Fibroblast of lung (primary cell): Measurements from ENCODE around the gene MOB1B. TPM values are rescaled to one million over a fixed set of nuclear protein-coding genes. Genes with fewer than 3 reads are reported as not detected.

ENCODE experiments used
- DNase-seq, 2 donors: peaks; one replicate each; pipeline versions ENCODE4 v3.0.0 to v3.0.0-alpha.2; 2010; ENCODE audit warnings: low read depth in 2 of 2
- H2AFZ ChIP-seq: 2 replicates; pipeline ENCODE4 v1.5.1; 2012; ENCODE audit warnings: low read length, control low read depth, inconsistent platforms
- H3K27ac ChIP-seq: 2 replicates; pipeline ENCODE4 v1.5.1; 2011; ENCODE audit warnings: low read length, control low read depth; ENCODE audit not compliant: insufficient read depth
- H3K27me3 ChIP-seq: 2 replicates; pipeline ENCODE4 v1.5.1; 2011; ENCODE audit warnings: mild to moderate bottlenecking, low read length; ENCODE audit not compliant: control insufficient read depth, insufficient read depth
- H3K36me3 ChIP-seq: 2 replicates; pipeline ENCODE4 v1.5.1; 2011; ENCODE audit warnings: low read length; ENCODE audit not compliant: control insufficient read depth, insufficient read depth
- H3K4me1 ChIP-seq: 2 replicates; pipeline ENCODE4 v1.5.1; 2011; ENCODE audit warnings: low read length; ENCODE audit not compliant: control insufficient read depth, insufficient read depth; ENCODE audit errors: extremely low read depth
- H3K4me2 ChIP-seq: 2 replicates; pipeline ENCODE4 v1.5.1; 2011; ENCODE audit warnings: low read length, control low read depth; ENCODE audit not compliant: insufficient read depth; ENCODE audit errors: extremely low read depth
- H3K4me3 ChIP-seq, 4 experiments: fragments of 200-600 bp in 1 of 4; sonication (generic) in 1 of 4; replicated peaks in 1 of 4; 2 replicates each; pipeline ENCODE4 v1.5.1; 2011 to 2016; ENCODE audit warnings: low read length in 4 of 4, low read depth in 3 of 4, mild to moderate bottlenecking in 3 of 4, control low read depth in 2 of 4, inconsistent platforms in 1 of 4, mixed read lengths in 1 of 4; ENCODE audit not compliant: insufficient read depth in 1 of 4; ENCODE audit errors: control extremely low read depth in 1 of 4
- H3K79me2 ChIP-seq: 2 replicates; pipeline ENCODE4 v1.5.1; 2012; ENCODE audit warnings: mild to moderate bottlenecking, low read length, inconsistent platforms; ENCODE audit not compliant: control insufficient read depth, insufficient read depth
- H3K9ac ChIP-seq: 2 replicates; pipeline ENCODE4 v1.5.1; 2011; ENCODE audit warnings: mild to moderate bottlenecking, low read length, control low read depth; ENCODE audit not compliant: insufficient read depth
- H3K9me3 ChIP-seq: 2 replicates; pipeline ENCODE4 v1.5.1; 2012; ENCODE audit warnings: low read depth, low read length; ENCODE audit not compliant: control insufficient read depth, insufficient read depth
- H4K20me1 ChIP-seq: 2 replicates; pipeline ENCODE4 v1.5.1; 2011; ENCODE audit warnings: low read length; ENCODE audit not compliant: control insufficient read depth, insufficient read depth; ENCODE audit errors: extremely low read depth
- EZH2 ChIP-seq: IDR thresholded peaks from 2 replicates; pipeline ENCODE4 v1.5.1; 2012; ENCODE audit warnings: low read length, control low read depth, mild to moderate bottlenecking; ENCODE audit errors: missing control alignments
- polyA plus RNA-seq, 2 donors: library from polyadenylated mRNA; depleted of rRNA in 1 of 2; stranded (reverse) in 1 of 2; unstranded in 1 of 2; fragments of >200 nt; gene quantifications; 2 replicates each; pipeline ENCODE4 v1.2.1, GENCODE V29; 2011 to 2012; ENCODE audit warnings: missing spikeins in 1 of 2
- total RNA-seq: library from RNA; depleted of rRNA; stranded (reverse); fragments of >200 nt; gene quantifications from 2 replicates; pipeline ENCODE4 v1.2.1, GENCODE V29; 2014
- TF ChIP-seq, protein P1 (sequence below), 2 donors: IDR thresholded peaks in 1 of 2; conservative IDR thresholded peaks in 1 of 2; 1 replicate in 1 of 2; 2 replicates in 1 of 2; pipeline ENCODE4 v1.5.1; 2011 to 2012; ENCODE audit warnings: low read length in 2 of 2, control low read depth in 1 of 2, inconsistent platforms in 1 of 2, low read depth in 1 of 2, mild to moderate bottlenecking in 1 of 2

The MOB1B gene
- total and polyA plus RNA-seq, 2 donors (not counting 1 experiment from before 2014, with no cell fraction given), result 17.5 to 20.7 TPM

DNA sequence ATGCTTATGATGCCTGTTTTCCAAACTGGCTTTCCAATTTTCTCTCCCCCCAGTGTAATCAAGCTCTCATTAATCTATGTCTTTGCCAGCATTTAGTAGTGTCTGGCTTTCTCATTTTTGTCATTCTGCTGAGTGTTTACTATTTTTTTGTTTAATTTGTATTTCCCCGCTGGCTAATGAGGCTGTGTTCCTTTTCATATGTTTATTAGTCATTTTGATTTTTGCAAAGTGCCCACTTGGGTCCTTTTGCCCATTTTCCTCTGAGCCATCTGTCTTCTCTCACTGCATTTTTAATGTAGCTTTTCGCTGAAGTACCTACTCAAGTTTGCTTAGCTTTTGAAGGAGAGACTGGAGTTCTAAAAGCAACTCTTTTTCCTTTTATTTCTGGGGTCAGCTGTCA, 106.0 kb downstream of the MOB1B start:
- Histone ChIP-seq H3K4me2 (no peak overlapping the region), H4K20me1 (no peaks in the 10 kb centered on the region), H2AFZ (no peak overlapping the region), H3K4me3 (no peak overlapping the region), H3K27me3 (no peaks in the 10 kb centered on the region), H3K9me3 (no peaks in the 10 kb centered on the region), H3K27ac (peak overlapping the region; percentile 4), H3K36me3 (no peaks in the 10 kb centered on the region), H3K9ac (no peak overlapping the region), H3K79me2 (peaks cover 16% of the 10 kb centered on the region), H3K4me1 (peaks cover 7% of the 10 kb centered on the region)
- DNase-seq, result no peak
- TF ChIP-seq, protein P1, sequence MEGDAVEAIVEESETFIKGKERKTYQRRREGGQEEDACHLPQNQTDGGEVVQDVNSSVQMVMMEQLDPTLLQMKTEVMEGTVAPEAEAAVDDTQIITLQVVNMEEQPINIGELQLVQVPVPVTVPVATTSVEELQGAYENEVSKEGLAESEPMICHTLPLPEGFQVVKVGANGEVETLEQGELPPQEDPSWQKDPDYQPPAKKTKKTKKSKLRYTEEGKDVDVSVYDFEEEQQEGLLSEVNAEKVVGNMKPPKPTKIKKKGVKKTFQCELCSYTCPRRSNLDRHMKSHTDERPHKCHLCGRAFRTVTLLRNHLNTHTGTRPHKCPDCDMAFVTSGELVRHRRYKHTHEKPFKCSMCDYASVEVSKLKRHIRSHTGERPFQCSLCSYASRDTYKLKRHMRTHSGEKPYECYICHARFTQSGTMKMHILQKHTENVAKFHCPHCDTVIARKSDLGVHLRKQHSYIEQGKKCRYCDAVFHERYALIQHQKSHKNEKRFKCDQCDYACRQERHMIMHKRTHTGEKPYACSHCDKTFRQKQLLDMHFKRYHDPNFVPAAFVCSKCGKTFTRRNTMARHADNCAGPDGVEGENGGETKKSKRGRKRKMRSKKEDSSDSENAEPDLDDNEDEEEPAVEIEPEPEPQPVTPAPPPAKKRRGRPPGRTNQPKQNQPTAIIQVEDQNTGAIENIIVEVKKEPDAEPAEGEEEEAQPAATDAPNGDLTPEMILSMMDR (conservative IDR thresholded peaks at IDR 0.05 in 1 of 2, IDR thresholded peaks at IDR 0.05 in 1 of 2; ENCODE audit: low read depth in 1 of 2, low read length in 2 of 2), result no peak
- no peak for TF ChIP-seq EZH2

DNA sequence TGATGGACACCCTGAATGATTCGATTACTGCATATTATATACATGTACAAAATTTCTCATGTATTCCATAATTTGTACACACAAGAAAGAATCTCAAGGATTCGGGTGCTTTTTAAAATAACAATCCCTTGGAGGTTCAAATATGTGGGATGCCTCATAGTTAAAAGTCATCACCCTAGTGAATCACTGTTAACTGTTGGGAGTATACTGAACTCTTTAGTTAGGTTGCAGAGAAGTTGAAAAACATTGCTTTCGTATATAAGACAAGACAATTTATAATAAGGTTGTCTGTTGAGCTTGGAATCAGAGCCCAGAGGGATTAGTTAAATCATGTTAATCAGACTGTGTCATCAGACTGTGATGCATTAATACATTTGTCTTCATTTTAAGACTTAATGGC, 106.9 kb downstream of the MOB1B start:
- no peak overlapping the region for H2AFZ ChIP-seq
- no peaks in the 10 kb centered on the region for H3K27me3 ChIP-seq
- DNase-seq, result peak in 1 of 2 donors; percentile 61
- no peaks in the 10 kb centered on the region for H3K36me3 ChIP-seq
- no peak overlapping the region for H3K9ac ChIP-seq
- H4K20me1 ChIP-seq, result no peaks in the 10 kb centered on the region
- peak overlapping the region; percentile 4 for H3K27ac ChIP-seq
- H3K4me1 ChIP-seq, result peaks cover 7% of the 10 kb centered on the region
- H3K79me2 ChIP-seq, result peaks cover 13% of the 10 kb centered on the region
- no peak overlapping the region for H3K4me2 ChIP-seq
- TF ChIP-seq EZH2, result no peak
- TF ChIP-seq, protein P1 (conservative IDR thresholded peaks at IDR 0.05 in 1 of 2, IDR thresholded peaks at IDR 0.05 in 1 of 2; ENCODE audit: low read depth in 1 of 2, low read length in 2 of 2), result no peak
- no peaks in the 10 kb centered on the region for H3K9me3 ChIP-seq
- no peak overlapping the region for H3K4me3 ChIP-seq

DNA sequence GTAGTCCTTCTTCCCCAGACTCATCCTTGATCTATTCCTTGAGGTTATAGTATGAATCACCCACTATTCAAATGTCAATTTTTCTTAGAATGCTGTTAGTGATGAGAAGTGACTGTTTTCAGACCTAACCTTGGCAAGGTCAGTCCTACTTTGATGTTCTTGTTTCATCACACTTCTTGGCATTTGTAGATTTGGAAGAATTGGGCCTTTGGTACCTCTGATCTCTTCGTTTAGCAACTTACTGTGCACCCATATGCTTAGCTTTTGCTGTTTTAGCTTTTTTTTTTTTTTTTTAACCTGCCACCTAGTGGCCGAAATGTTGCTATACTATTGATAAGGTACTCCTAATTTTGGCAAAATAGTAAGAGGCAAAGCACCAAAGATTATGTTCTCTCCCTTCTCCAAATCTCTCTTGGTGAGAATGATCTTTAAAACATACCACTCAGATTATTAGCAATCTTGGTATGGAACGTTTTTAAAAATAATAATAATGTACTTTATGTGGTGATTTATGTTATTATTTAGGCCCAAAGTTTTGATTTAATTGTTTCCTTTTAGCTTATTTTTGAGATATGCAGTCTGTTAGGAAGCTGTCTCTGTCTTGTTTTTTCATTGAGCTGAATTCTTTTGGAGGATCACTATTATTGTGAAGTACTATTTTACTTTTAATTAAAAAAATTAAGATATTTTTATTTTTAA, 107.9 kb downstream of the MOB1B start:
- TF ChIP-seq, protein P1 (conservative IDR thresholded peaks at IDR 0.05 in 1 of 2, IDR thresholded peaks at IDR 0.05 in 1 of 2; ENCODE audit: low read depth in 1 of 2, low read length in 2 of 2), result peak; percentile 53 to 63
- no peak for TF ChIP-seq EZH2
- no peak overlapping the region for H3K9ac ChIP-seq

More for the DNA sequence above, 107.9 kb downstream of the MOB1B start:
- Histone ChIP-seq H3K27ac (no peak overlapping the region), H4K20me1 (no peaks in the 10 kb centered on the region), H3K27me3 (no peaks in the 10 kb centered on the region), H3K9me3 (no peaks in the 10 kb centered on the region), H3K4me1 (peaks cover 7% of the 10 kb centered on the region), H3K36me3 (no peaks in the 10 kb centered on the region), H3K4me3 (no peak overlapping the region), H3K79me2 (peaks cover 6% of the 10 kb centered on the region), H3K4me2 (peak overlapping the region; percentile 13), H2AFZ (no peak overlapping the region)
- DNase-seq, result peak; percentile 43 to 70
